ENCODE measurements around the gene ZNF106.

Gene ZNF106

GRCh38 chr15:42367041-42367440, 123.9 kb downstream of the ZNF106 start:
- no peak for DNase-seq (ENCODE audit: low spot score)

GRCh38 chr15:42365921-42366550, 124.9 kb downstream of the ZNF106 start:
- no peak for DNase-seq (ENCODE audit: low spot score)

- DNase-seq (ENCODE audit: low spot score), result no peak
Measured at GRCh38 chr15:42364529-42364928, 126.4 kb downstream of the ZNF106 start.

- DNase-seq (ENCODE audit: low spot score), result no peak
Measured at GRCh38 chr15:42363942-42364341, 127.0 kb downstream of the ZNF106 start.

- no peak for DNase-seq (ENCODE audit: low spot score)
Measured at GRCh38 chr15:42363487-42363886, 127.5 kb downstream of the ZNF106 start.
